DLD1 (cell line): ENCODE measurements around the gene SERINC5.
"Not testable (repeated sequence)": the region's sequence is repeated elsewhere in the genome, so short reads cannot be mapped to it uniquely, and the experiment has no call there.

ENCODE experiments used
- in situ Hi-C: cut with HindIII; loops from 2 replicates; pipeline ENCODE4 v1.10.0; 2017; ENCODE audit warnings: low sequenced_read_pairs

Gene SERINC5

DNA sequence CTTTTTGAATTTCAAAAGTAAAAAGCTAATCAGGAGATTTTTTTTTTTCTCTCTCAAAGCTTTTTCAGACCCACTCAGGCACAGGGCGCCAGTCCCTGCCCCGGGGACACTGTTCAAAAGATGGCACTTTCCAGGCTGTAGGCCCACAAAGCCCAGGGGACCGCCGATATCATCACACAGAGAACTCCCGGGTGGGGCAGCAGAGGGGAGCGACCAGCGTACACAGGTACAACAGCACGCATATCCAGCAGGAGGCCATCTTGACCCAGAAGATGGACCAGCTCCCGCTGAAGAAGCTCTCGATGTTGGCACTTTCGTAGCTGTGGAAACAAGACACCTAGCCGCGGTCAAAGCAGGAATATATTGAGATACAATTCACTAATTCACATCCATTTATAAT, 112.4 kb downstream of the SERINC5 start:
- in situ Hi-C loops, result no loop called here

DNA sequence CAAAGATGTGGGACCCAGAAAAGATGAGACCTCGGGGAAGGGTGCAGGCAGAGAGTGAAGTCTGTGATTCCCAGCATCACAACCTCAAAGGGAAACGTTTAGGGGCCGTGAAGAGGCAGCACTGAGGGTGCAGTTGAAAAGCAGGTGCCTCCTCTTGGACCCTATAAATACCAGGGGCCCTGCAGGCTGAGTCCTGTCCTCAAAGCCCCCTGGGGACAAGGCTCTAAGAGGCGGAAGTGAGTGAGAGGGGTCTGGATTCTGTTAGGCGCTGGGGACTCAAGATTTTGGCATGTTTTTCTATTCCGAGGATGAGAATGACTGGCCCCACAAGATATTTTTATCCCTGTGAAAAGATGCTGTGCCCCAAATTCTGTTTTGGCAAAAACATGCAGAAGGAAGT, 112.9 kb downstream of the SERINC5 start:
- in situ Hi-C loops, result no loop called here

DNA sequence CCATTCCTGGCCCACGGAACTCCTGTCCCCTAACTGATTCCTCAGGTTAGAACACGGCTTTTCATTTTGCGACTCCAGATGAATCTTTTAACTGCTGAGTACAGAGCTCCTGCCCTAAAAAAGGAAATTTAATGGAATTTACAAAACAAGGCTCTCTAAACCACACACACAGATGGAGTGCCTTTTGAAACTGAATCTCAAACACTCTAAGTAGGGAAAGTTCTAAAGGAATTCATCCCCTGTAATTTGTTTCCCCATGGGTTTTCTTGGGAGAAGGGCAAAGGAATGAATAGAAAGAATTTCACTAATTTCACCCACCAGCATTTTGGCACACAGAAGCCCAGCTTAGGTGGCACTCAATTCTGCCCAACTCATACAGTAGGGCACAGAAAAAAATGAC, 114.2 kb downstream of the SERINC5 start:
- in situ Hi-C loops, result no loop called here

DNA sequence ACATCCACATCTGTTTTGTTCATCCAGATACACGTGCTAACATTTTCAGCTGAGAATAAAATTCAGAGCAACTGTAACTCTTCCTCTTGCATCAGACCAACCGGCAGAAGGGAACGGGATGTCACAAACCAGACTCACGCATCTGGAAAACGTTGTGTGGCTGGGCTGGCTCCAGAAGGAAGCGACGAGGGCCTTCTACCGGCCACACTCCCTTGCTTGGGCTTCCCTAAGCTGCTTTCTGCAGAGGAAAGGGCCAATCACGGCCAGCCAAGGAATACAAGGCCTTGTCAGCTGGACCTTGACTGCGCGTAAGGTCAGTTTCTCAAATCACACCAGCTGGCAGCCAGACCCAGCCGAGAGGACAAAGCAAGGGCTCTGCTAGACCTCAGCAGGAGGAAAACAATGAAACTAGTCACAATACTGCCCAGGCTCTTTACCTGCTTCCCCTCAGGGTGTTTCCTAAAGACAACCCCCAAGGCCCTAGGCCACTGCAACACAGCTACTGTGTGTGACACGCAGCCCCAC, 114.6 kb downstream of the SERINC5 start:
- in situ Hi-C loops, result no loop called here

DNA sequence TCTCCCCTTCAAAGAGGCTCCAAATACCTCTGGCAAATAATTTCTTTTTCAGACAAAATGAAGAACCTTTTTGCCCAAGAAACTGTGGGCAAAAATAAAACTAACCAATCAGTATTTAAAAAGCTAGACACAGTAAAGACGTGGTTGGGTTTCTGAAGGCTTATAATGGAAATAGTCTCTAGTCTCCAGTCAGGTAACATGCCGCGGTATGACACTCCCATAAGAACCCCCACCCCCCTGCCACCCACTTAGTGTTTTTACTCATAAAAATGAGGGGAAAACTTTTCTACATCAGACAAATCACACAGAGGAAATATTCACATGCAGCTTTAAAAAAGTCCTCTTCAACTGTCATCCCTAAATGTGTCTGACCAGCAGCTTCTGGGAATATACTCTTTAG, 115.4 kb downstream of the SERINC5 start:
- in situ Hi-C loops, result no loop called here

DNA sequence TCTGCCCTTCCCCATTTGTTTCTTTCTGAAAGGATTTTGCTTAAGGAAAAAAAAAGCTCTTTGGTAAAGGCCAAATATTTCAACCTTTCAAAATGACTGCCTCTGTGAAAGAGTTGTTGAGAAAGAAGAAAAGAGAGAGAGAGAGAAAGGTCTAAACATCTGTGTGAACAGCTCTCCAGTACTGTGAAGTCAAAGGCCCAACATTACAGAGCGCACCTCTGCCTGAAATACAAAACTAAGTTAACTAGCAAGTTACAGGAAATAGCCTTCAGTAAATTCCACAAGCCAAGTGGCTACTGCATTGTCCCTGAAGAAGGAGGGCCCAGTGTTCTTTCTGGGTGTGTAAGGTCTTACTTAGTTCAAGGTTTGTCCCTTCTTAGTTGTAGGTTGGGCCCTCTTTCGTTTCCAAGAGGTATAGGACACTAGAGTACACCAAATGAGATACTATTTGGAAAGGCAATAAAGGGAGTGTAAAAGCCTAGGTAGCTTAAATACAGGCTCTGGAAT, 116.3 kb downstream of the SERINC5 start:
- in situ Hi-C loops, result no loop called here

DNA sequence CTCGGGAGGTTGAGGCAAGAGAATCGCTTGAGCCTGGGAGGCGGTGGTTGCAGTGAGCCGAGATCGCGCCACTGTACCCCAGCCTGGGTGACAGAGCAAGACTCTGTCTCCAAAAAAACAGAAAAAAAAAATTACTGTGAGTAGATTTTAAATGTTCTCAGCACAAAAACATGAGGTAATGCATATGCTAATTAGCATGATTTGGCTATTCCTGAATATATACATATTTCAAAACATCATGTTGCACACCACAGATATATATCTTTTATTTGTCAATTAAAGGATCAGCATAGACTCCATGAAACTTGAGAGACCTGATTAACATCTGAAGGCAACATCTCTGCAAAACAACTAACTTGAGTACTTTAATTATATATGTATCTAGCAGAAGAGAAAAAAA, 117.4 kb downstream of the SERINC5 start:
- in situ Hi-C loops, result no loop called here

DNA sequence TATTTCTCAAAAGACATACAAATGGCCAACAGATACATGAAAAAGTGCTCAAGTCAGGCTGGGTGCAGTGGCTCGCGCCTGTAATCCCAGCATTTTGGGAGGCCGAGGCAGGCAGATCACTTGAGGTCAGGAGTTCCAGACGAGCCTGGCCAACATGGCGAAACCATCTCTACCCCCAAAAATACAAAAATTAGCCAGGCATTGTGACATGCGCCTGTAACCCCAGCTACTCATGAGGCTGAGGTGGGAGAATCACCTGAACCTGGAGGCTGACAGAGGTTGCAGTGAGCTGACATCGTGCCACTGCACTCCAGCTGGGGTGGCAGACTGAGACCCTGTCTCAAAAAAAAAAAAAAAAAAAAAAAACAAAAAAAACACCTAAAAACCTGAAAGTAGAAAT, 119.0 kb downstream of the SERINC5 start:
- in situ Hi-C loops, result not testable (repeated sequence)

DNA sequence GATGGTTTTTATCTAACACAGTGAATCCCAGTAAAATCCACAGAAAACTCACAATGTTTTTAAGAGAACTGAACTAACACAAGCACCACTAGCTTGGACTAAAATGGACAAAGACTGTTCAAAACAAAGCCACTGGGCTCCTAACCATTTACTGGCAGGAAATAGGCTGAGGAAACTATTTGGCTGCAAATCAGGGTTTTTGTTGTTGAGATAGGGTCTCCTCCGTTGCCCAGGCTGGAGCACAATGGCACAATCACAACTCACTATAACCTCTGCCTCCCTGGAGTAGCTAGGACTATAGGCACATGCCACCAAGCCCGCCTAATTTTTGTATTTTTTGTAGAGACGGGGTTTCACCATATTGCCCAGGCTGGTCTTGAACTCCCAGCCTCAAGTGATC, 121.0 kb downstream of the SERINC5 start:
- in situ Hi-C loops, result no loop called here

DNA sequence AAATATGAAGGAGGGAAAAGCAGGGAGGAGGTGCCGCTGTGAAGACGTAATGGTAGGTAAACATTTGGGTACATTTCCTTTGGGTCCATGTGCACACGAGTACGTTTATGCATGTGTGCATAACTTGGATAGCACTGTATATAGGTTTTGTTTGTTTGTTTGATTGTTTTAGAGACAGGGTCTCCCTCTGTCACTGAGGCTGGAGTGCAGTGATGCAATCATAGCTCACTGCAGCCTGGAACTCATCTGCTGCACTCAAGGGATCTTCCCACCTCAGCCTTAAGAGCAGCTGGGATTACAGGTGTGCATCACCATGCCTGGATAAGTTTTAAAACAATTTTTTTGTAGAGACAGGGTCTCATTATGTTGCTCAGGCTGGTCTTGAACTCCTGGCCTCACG, 126.7 kb downstream of the SERINC5 start:
- in situ Hi-C loops, result no loop called here

DNA sequence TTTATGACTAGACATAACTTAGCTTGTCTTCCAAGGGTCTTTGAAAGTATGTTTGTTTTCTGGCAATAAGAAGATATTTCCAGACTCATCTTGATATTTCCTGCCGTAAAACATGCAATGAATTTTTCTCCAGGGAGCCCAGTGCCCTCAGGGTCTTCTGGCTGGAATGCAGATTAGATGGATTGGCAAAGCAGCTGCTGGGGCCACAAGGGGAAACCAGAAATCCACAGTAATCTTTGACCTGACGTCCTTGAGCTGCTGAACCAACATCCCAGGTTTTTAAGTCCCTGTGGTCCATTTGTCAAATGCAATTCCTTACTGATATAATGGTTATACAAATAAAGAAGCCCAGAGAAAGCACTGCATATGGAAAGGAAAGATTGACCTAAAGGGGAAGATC, 127.7 kb downstream of the SERINC5 start:
- in situ Hi-C loops, result no loop called here

DNA sequence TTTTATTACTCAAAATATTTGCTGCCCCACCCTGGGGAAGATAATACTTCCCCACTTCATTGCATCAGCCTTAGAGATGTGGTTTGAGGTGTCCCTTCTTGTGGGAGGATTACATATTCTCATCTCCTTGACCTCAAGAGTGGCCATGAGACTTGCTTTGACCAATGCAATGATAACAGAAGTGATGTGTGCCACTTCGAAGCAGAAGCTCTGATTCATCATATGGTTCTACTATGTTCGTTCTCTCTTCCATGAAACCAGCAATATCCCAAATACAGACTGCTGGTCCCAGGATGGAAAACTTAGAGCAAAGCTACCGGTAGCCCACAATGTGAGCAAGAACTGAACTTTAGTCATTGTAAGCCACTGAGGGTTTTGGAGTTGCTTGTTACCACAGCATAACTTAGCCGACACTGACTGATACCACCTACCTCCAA, 128.7 kb downstream of the SERINC5 start:
- in situ Hi-C loops, result no loop called here

DNA sequence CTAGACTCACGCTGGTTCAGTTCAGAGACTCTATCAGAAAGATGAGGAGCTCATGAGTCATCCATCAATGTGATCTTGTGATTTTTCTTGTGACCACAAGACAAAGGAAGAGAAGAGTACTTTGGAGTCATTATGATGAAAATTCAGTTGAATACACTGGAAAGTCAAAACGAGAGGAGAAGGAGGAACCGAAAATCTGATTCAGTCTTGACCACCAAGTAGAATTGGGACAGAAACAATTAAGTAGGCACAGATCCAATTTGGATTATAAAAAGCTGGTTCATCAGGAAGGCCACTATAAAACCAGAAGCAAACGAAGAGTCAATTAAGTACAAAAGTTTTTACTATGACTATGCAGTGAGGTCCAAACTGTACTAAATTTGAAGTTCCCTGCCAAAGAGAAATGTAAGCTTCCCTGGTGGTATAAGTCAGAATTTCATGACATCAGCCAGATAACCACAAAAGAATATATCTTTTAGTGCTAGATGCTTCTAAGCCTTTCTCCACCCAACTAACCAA, 129.8 kb downstream of the SERINC5 start:
- in situ Hi-C loops, result no loop called here

DNA sequence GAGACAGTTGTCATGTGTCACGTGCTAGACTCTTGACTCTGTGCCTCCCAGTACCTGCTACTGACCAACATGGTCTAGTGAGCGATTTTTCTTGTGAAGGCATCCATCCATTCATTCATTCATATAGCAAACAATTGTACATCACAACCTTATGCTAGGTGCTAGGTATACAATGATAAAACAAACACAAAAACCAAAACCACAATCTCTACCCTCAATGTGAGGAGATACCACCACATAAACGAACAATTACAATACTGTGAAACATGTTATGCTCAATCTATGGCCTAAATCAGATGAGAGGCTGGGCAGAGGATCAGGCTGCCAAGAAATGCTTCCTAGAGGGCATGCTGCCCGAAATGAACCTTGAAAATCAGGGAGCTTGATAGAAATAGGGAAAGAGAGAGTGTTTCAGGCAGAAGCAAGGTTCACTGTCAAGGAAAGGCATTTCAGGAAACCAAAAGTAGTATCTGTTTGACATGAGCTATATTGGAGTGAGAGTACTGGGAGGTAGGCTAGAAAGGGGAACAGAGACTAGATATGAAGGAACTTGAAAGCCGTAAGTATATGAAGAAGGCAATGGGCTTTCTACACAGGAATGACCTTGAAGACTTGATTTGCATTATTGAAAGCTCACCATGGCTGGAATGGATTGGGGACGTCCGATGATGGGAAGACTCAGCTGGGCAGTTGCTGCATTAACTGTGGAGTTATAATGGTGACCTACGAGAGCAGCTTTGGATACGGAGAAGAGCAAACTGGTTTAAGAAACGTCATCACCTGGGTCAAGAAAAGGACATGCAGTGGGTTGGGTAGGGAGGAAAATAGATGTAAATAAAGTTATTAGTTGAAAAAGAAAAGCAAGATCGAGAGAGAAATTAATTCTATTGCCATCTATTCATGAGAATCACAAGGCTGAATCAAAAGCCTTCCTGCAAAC, 130.6 kb downstream of the SERINC5 start:
- in situ Hi-C loops, result no loop called here

DNA sequence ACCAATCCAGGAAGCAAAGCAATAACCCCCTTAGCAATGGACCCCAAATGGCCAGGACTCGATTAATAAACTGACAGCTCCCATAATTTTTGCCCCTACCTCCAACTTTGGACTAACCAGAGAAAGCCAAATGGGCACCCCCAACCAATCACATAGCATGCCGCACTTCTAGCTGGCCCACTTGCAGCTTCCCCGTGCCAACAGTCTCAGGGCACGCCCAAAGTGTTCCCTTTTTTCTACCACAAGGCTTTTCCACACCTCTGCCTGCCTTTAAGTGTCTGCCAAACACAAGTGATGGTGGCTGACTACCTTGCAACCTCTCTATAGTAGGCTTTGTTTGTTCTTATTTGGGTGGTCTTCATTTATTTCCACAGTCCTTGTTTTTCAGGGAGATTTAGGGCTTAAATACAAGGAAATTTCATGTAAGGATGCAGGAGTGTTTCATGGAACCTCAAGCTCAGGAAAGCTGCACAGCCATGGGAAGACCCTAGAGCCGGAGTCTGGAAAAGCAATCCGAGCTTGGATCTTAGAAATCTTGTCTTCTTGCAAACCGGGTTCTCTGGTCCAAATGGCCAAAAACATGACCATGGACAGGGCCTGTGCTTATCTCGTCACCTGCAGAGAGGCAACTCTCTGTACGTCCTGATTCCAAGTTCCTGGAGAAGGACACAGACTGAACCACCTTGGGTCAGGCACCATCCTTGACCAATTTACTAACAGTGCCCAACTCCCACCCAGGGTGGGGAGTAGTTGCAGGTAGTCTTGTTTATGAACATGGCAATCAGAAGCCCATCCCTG, 131.5 kb downstream of the SERINC5 start:
- in situ Hi-C loops, result no loop called here

DNA sequence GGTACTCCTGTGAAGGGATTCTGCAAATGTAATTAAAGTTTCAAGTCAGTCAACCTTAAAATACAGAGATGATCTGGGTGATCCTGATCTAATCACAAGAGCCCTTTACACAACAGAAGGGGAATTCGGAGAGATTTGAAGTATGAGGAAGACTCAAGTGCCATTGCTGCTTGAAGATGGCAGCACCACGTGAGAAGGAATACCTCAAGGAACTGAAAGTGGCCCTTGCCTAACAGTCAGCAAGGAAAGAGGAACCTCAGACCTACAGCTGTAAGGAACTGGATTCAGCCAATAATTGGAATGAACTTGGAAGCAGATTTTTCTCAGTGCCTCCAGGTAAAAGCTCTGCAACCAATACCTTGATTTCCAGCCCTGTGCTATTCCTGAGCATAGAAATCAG, 133.3 kb downstream of the SERINC5 start:
- in situ Hi-C loops, result no loop called here

DNA sequence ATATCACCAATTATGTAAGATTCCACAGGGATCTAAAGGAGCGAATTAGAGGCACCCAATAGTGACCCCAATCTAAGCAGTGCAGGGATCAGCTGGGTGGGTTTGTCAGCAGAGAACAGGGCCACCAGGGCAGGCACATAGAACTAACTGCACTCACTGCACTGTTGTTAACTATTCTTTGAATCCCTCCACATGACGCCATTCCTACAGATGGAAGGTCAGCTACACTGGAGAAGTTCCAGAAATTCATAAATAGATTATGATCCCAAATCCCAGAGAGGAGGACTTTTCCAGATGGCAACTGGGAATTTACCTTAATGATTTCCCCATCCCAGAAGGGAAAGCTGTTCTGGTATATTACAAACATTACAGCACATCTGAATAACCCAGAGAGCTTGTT, 136.5 kb downstream of the SERINC5 start:
- in situ Hi-C loops, result no loop called here

DNA sequence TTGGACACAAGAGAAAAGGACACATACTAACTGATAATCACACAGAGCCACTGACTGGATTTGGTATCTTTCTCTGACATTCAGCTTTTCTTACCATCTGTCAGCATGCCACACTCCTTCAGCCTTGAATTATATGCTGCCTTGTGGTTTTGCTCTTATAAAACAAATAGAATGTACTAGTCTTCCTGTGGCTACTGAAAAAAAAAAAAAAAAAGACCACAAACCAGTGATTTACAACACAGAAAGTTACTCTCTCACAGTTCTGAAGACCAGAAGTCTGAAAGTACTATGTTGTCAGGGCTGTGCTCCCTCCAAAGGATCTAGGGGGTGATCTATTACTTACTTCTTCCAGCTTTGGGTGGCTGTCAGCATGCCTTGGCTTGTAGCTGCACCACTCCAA, 138.4 kb downstream of the SERINC5 start:
- in situ Hi-C loops, result no loop called here

DNA sequence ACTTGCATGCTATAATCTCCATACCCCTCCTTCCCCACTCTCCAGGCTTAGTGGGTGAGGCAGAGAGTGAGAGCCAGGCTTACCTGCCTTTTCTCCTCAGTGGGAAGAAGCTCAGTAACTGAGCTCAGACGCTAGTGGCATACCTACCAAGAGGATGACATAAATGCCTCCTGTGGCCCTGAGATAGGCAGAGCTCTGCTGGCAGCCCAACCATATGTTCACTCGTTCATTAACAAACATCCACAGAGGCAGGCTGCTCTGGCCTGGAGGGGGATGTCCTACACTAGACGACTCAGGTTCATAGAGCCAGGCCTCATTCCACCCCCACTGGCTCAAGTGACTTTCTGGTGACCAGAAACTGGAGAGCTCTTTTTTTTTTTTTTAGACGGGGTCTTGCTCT, 139.4 kb downstream of the SERINC5 start:
- in situ Hi-C loops, result no loop called here

DNA sequence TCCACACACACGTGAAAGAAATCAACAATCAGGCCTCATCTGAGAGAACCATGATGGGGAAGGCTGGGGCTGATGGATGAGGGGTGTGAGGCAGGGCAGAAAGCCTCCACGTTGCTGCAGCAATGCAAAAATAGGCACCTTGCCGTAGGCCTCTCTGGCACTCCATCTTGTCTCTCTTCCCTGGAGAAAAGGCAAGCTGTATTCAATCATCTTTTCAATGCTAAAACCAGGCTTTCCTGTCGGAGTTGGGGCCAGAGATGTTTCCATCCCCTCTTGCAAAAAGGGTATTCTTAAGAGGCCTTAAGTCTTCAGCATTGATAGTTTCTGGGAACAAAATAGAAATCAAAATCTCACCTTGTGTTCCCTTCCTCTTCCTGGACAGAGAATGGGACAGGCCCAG, 139.8 kb downstream of the SERINC5 start:
- in situ Hi-C loops, result no loop called here

DNA sequence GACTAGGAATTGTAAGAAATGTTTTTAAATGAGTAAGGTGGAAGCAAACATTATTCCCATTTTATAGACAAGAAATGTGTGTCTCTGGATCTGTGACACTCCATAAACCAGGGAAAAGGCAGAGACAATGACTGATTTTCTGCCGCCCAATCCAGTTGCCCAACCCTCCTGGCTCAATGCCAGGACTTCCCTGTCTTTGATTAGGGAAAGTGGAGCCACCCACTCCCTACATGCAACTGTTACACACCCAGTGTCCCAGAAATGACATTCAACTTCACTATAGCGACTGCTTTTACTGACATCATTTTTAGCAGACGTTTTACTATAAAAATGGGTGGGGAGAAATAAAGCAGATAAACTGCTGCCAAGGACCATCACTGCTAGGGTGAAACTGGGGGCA, 141.0 kb downstream of the SERINC5 start:
- in situ Hi-C loops, result no loop called here
